Loucy (cell line): ENCODE data around the gene TMPRSS7.

ENCODE experiments used
- EZH2phosphoT487 ChIP-seq: fragments of 200-600 bp; IDR thresholded peaks from 2 replicates; pipeline ENCODE4 v1.6.1; 2018; ENCODE audit warnings: antibody characterized with exemption, mild to moderate bottlenecking, moderate library complexity, borderline replicate concordance
- TF ChIP-seq, protein P1 (sequence below): fragments of 200-600 bp; sonication (generic); conservative IDR thresholded peaks from 2 replicates; pipeline ENCODE4 v1.5.1; 2014; ENCODE audit warnings: mild to moderate bottlenecking, antibody characterized with exemption, low read length

DNA sequence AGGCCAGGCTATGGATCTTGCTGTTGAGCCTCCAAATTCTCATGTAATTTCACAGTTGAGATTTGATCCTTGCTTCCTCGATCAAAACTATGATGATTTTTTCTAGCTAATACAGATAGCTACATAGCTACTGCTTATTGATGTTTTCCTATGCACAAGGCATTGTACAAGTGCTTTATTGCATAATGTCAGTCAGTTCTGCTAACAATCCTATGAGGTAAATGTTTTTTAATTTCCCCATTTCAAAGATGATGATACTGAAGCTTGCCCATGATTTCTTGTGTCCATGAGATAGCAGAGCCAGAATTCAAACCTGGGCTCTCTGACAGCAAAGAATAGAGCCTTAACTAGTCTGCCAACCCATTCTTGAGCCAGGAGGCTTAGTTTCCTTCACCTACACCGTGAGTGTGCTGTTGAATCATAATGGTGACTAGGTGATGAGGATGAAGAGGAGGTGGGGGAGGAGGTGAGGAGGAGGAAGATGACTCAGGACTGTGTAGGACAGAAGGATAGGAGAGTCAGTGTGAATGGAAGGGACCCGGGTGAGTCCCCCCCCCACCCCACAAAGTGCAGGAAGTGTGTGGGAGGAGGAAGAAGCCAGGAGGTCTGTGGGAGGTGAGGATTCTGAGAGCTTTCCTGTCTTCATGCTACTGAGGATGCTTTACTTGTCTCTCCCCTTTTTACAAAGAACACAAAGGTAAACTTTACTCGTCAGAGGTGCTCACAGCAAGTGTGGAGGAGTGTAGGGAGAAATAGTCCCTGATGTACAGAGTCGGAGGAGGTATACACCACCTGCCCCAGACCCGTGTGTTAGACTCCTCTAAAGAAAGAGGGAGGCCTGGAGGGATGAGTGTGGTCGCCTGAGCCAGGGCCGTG is 32.2 kb upstream of the TMPRSS7 start:
- TF ChIP-seq, protein P1, sequence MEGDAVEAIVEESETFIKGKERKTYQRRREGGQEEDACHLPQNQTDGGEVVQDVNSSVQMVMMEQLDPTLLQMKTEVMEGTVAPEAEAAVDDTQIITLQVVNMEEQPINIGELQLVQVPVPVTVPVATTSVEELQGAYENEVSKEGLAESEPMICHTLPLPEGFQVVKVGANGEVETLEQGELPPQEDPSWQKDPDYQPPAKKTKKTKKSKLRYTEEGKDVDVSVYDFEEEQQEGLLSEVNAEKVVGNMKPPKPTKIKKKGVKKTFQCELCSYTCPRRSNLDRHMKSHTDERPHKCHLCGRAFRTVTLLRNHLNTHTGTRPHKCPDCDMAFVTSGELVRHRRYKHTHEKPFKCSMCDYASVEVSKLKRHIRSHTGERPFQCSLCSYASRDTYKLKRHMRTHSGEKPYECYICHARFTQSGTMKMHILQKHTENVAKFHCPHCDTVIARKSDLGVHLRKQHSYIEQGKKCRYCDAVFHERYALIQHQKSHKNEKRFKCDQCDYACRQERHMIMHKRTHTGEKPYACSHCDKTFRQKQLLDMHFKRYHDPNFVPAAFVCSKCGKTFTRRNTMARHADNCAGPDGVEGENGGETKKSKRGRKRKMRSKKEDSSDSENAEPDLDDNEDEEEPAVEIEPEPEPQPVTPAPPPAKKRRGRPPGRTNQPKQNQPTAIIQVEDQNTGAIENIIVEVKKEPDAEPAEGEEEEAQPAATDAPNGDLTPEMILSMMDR = no peak
- TF ChIP-seq EZH2phosphoT487 = no peak
